Tibial nerve (tissue), 4 donors: ENCODE results near the gene COQ6. TPM values are rescaled to one million over a fixed set of nuclear protein-coding genes. Genes with fewer than 3 reads are reported as not detected.
"Not testable (repeated sequence)": the region's sequence is repeated elsewhere in the genome, so short reads cannot be mapped to it uniquely, and the experiment has no call there.

Experiments
- DNase-seq, 2 donors: peaks; one replicate each; pipeline ENCODE4 v3.0.0-alpha.2; 2019; ENCODE audit warnings: low spot score in 2 of 2
- H3K27ac ChIP-seq, 4 donors: fragments of 200-600 bp; sonication (generic) in 3 of 4; one replicate each; pipeline ENCODE4 v1.5.1; 2017 to 2019; ENCODE audit warnings: mild to moderate bottlenecking in 1 of 4
- H3K27me3 ChIP-seq, 2 donors: fragments of 200-600 bp; sonication (generic) in 1 of 2; one replicate each; pipeline versions ENCODE4 v1.5.1 to v1.6.0; 2017 to 2019
- H3K36me3 ChIP-seq, 3 donors: fragments of 200-600 bp; sonication (generic); one replicate each; pipeline ENCODE4 v1.5.1; 2018 to 2019
- H3K4me1 ChIP-seq, 4 donors: fragments of 200-600 bp; sonication (generic) in 3 of 4; one replicate each; pipeline ENCODE4 v1.5.1; 2017 to 2019
- H3K4me3 ChIP-seq, 4 donors: fragments of 200-600 bp; sonication (generic) in 3 of 4; one replicate each; pipeline ENCODE4 v1.5.1; 2017 to 2019; ENCODE audit warnings: mild to moderate bottlenecking in 1 of 4, moderate library complexity in 1 of 4
- H3K9me3 ChIP-seq, 4 donors: fragments of 200-600 bp; sonication (generic) in 3 of 4; one replicate each; pipeline ENCODE4 v1.5.1; 2017 to 2019
- CTCF ChIP-seq, 5 experiments: fragments of 200-600 bp in 3 of 5; fragments of 450-650 bp in 2 of 5; sonication (generic) in 3 of 5; IDR thresholded peaks; one replicate each; pipeline ENCODE4 v1.5.1; 2016 to 2019; ENCODE audit warnings: antibody characterized with exemption in 5 of 5, mild to moderate bottlenecking in 3 of 5, moderate library complexity in 2 of 5
- EP300 ChIP-seq, 2 donors: sonication (generic); formaldehyde crosslinking; IDR thresholded peaks; one replicate each; pipeline ENCODE4 v1.6.1; 2017; ENCODE audit warnings: antibody characterized with exemption in 2 of 2, mild to moderate bottlenecking in 1 of 2
- POLR2A ChIP-seq, 2 donors: fragments of 450-650 bp; IDR thresholded peaks; one replicate each; pipeline ENCODE4 v1.6.1; 2017; ENCODE audit warnings: antibody characterized with exemption in 2 of 2, mild to moderate bottlenecking in 2 of 2, moderate library complexity in 2 of 2
- WGBS, 2 donors: methylation state at CpG; one replicate each; pipeline ENCODE4 v1.1.5; 2018; 5-methylcytosine and 5-hydroxymethylcytosine counted together
- total RNA-seq, 4 donors: library from RNA; depleted of rRNA; stranded (reverse); fragments of >200 nt; gene quantifications; one replicate each; pipeline ENCODE4 v1.1.0, GENCODE V29; 2016

Gene COQ6
- total RNA-seq: 10 to 100 TPM; 20.3 to 42.3 (median 27.8) TPM

GRCh38 chr14:73949752-73950734, at the start of gene COQ6, which contains the start of gene FAM161B:
Gene COQ6 (plus strand): TSS chr14:73950302. CDS start chr14:73950333, 31 bp downstream.
Gene FAM161B (minus strand): TSS chr14:73950094. CDS start chr14:73950026, 68 bp downstream.
- no peaks in the 10 kb centered on the region for H3K27me3 ChIP-seq
- H3K9me3 ChIP-seq: no peaks in the 10 kb centered on the region
- peak within 1 kb of the TSS; percentile 53 to 96 (median 77) for H3K4me3 ChIP-seq
- DNase-seq: peak; percentile 83 to 89
- H3K36me3 ChIP-seq: peaks cover 0 to 36% (median 0%) of the 10 kb centered on the region in 3 donors
- TF ChIP-seq EP300 (IDR thresholded peaks at IDR 0.05) (peak; percentile 79 to 91), CTCF (IDR thresholded peaks at IDR 0.05) (peak in 3 of 5 experiments; percentile 5 to 60 (median 39)), POLR2A (IDR thresholded peaks at IDR 0.05) (peak; percentile 51 to 73)
- 0 to 1% methylated on average over 42 to 55 of the region's 70 CpGs for WGBS, 2 donors
- H3K4me1 ChIP-seq: peaks cover 0 to 38% (median 10%) of the 10 kb centered on the region in 4 donors
- H3K27ac ChIP-seq: peak within 1 kb of the TSS; percentile 62 to 92 (median 88)

- Histone ChIP-seq H3K27me3 (no peaks in the 10 kb centered on the region), H3K27ac (no peak overlapping the region), H3K36me3 (peaks cover 0 to 97% (median 6%) of the 10 kb centered on the region in 3 donors), H3K4me1 (no peaks in the 10 kb centered on the region), H3K9me3 (no peaks in the 10 kb centered on the region), H3K4me3 (no peak overlapping the region)
- 64 to 71% methylated on average over 3 of the region's 3 CpGs for WGBS, 2 donors
- no peak for DNase-seq
- TF ChIP-seq POLR2A (IDR thresholded peaks at IDR 0.05) (no peak), EP300 (IDR thresholded peaks at IDR 0.05) (no peak), CTCF (IDR thresholded peaks at IDR 0.05) (no peak)
Measured at GRCh38 chr14:73903028-73903427, 47.1 kb upstream of the COQ6 start.

DNA sequence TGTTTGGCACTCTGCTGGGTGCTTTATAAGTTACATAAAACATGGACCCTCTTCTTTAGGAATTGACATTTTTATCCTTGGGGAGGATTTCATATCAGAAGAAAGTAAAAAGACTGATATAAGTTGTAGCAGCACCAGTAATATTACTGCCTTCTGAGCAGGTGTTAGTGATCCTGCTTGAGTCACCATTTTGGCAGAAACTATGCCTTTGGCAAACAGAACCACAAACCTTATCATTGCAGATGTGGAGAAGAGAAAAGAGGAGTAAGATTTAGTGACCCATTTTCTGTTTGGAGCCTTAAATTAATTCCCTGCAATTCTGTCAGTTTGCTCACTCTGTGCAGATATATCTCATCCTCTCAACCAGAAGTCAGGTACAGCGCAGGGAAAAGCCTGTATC, 40.4 kb upstream of the COQ6 start:
- H3K36me3 ChIP-seq: peaks cover 0 to 98% (median 20%) of the 10 kb centered on the region in 3 donors
- no peak for DNase-seq
- no peak overlapping the region for H3K4me3 ChIP-seq
- no peaks in the 10 kb centered on the region for H3K4me1 ChIP-seq
- H3K27me3 ChIP-seq: no peaks in the 10 kb centered on the region
- H3K27ac ChIP-seq: no peak overlapping the region
- peaks cover 0 to 10% (median 0%) of the 10 kb centered on the region in 4 donors for H3K9me3 ChIP-seq
- TF ChIP-seq EP300 (IDR thresholded peaks at IDR 0.05) (no peak), POLR2A (IDR thresholded peaks at IDR 0.05) (no peak), CTCF (IDR thresholded peaks at IDR 0.05) (no peak)
- 94 to 97% methylated on average over 1 of the region's 1 CpG for WGBS, 2 donors

GRCh38 chr14:73913256-73913655, 36.8 kb upstream of the COQ6 start:
- no peak for TF ChIP-seq EP300 (IDR thresholded peaks at IDR 0.05)
- TF ChIP-seq CTCF (IDR thresholded peaks at IDR 0.05): no peak
- Histone ChIP-seq H3K4me1 (no peaks in the 10 kb centered on the region), H3K27ac (no peak overlapping the region), H3K36me3 (peaks cover 0 to 88% (median 23%) of the 10 kb centered on the region in 3 donors), H3K9me3 (peaks cover 0 to 10% (median 0%) of the 10 kb centered on the region in 4 donors), H3K27me3 (no peaks in the 10 kb centered on the region), H3K4me3 (no peak overlapping the region)
- WGBS, 2 donors: 75 to 76% methylated on average over 3 of the region's 3 CpGs
- no peak for DNase-seq

DNA sequence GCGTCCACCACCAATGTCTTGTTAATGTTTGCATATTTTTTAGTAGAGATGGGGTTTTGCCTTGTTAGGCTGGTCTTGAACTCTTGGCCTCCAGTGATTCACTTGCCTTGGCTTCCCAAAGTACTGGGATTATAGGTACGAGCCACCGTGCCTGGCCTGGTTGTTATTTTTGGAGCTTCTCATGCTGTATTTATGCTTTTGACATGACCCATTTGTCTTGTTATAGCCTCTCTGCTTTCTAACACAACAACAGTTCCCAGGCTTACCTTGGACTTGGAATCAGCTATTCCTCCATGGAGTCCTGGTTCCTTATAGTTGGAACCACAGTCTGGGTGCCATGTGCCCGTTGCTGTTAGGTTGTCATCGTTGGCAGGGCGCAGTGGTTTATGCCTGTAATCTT, 33.8 kb upstream of the COQ6 start:
- WGBS, 2 donors: 84 to 88% methylated on average over 6 of the region's 6 CpGs
- Histone ChIP-seq H3K27ac (no peak overlapping the region), H3K27me3 (no peaks in the 10 kb centered on the region), H3K4me1 (no peaks in the 10 kb centered on the region), H3K4me3 (no peak overlapping the region), H3K36me3 (peaks cover 0 to 88% (median 7%) of the 10 kb centered on the region in 3 donors), H3K9me3 (peaks cover 0 to 10% (median 0%) of the 10 kb centered on the region in 4 donors)
- TF ChIP-seq CTCF (IDR thresholded peaks at IDR 0.05) (no peak), EP300 (IDR thresholded peaks at IDR 0.05) (no peak), POLR2A (IDR thresholded peaks at IDR 0.05) (no peak)
- DNase-seq: no peak

- WGBS, 2 donors: 96 to 98% methylated on average over 2 of the region's 2 CpGs
- not testable (repeated sequence) for H3K9me3 ChIP-seq, H3K27me3 ChIP-seq, H3K4me3 ChIP-seq, H3K4me1 ChIP-seq, H3K27ac ChIP-seq, DNase-seq
- H3K36me3 ChIP-seq: peaks cover 2 to 88% (median 3%) of the 10 kb centered on the region in 3 donors
Measured at GRCh38 chr14:73919457-73919856, 30.6 kb upstream of the COQ6 start.
